Adrenal gland (tissue), 5 donors: ENCODE measurements around the gene OR2B6.

Source experiments
- CTCF ChIP-seq, 6 experiments: fragments of 450-650 bp in 4 of 6; fragments of 200-600 bp in 2 of 6; sonication (generic) in 1 of 6; IDR thresholded peaks; 1 replicate in 5 of 6; 2 replicates in 1 of 6; pipeline versions ENCODE4 v1.5.1 to v1.8.0; 2016 to 2021; ENCODE audit warnings: antibody characterized with exemption in 6 of 6, mild to moderate bottlenecking in 2 of 6, moderate library complexity in 1 of 6
- POLR2A ChIP-seq, 2 donors: fragments of 450-650 bp; IDR thresholded peaks; one replicate each; pipeline ENCODE4 v1.6.1; 2017; ENCODE audit warnings: antibody characterized with exemption in 2 of 2, mild to moderate bottlenecking in 2 of 2, moderate library complexity in 1 of 2
- donor health status: DM: no; HTN: no; CAD: no.

DNA sequence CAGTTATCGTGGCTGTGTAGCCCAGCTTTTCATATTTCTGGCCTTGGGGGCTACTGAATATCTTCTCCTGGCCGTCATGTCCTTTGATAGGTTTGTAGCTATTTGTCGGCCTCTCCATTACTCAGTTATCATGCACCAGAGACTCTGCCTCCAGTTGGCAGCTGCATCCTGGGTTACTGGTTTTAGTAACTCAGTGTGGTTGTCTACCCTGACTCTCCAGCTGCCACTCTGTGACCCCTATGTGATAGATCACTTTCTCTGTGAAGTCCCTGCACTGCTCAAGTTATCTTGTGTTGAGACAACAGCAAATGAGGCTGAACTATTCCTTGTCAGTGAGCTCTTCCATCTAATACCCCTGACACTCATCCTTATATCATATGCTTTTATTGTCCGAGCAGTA lies 475 bp downstream of the OR2B6 start:
- TF ChIP-seq POLR2A (IDR thresholded peaks at IDR 0.05) (no peak), CTCF (IDR thresholded peaks at IDR 0.05) (no peak)
